Measurements from ENCODE around the gene CYBC1.

CYBC1 gene

DNA sequence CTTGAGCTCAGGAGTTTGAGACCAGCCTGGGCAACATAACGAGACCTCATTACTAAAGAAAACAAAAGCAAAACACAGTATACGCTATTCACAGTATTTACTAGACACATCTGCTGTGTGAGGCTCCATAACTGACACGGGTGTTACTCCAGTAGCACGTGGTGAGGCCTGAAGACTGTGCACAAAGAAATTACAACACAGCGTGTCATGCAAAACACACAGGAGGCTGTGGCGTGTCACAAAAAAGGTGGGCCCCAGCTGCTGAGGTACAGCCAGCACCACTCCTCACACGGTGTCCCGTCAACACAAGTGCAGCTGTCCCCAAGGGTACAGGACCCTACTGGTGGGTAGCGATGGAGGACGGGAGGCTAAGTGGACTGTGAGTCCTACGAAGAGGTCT is 2.7 kb downstream of the CYBC1 start:
- no peak for DNase-seq (ENCODE audit: low read depth in 2 of 2)

DNA sequence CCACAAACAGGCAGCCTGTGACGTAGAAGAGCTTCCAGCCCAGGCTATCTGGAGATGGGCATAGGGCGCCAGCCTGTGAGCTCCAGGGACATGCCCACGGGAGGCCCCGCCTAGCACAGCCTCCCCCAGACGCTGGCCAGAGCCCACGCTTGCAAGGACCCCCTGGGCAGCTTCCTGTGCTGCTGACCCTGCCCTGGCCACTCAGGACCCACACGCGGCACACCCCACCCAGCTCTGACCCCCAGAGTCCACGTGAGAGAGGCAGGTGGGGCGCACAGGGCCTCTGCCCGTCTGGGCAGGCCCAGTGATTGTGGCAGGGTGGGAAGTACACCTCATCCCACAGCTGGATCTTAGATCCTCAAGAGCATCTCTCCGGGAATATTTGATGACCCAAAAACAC is 3.9 kb downstream of the CYBC1 start:
- DNase-seq (ENCODE audit: low read depth in 2 of 2) = no peak

DNA sequence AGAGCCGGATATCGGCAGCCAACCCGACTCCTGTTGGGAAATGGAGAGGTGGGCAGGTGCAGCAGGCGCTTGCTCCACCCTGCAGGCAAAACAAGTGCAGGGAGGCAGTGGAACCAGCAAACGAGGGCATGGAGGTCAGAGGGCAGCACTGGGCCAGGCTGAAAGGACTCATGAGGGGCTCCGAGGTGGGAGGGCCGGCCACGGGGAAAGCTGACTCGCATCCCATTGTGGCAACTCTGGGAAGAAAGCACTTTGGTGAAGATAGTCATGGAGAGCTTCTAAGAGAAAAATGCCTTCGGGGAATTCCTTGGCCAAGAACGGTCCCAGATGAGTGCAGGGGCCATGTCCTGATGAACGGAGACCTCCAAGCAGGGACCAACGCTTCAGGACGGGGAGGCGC is 4.4 kb downstream of the CYBC1 start:
- DNase-seq (ENCODE audit: low read depth in 2 of 2) = no peak

DNA sequence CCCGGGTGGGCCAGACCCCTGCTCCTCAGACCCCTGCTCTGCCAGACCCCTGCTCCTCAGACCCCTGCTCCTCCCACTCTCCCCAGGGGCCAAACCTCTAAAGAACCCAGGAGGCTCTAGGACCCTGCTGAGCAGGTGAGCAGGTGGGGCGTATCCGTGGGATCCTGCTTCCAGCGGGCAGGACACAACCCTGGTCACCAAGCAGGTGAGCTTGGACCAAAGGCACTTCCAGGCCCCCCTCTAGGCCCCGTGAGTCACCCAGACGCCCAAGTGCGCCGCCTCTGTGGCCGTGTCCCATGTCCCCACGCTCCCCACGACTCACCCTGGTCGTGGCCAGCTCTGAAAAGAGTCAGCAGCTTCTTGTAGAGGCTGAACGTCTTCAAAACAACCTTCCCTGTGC is 5.0 kb downstream of the CYBC1 start:
- DNase-seq (ENCODE audit: low read depth in 2 of 2) = peak in 1 of 2 donors; percentile 38

GRCh38 chr17:82444941-82445521 is 5.5 kb downstream of the CYBC1 start:
- DNase-seq (ENCODE audit: low read depth in 2 of 2) = no peak

- DNase-seq (ENCODE audit: low read depth in 2 of 2) = no peak
Measured at GRCh38 chr17:82444284-82444893, 6.2 kb downstream of the CYBC1 start.

GRCh38 chr17:82443465-82444283 is 6.9 kb downstream of the CYBC1 start:
- DNase-seq (ENCODE audit: low read depth in 2 of 2) = no peak

- no peak for DNase-seq (ENCODE audit: low read depth in 2 of 2)
Measured at GRCh38 chr17:82442643-82443464, 7.7 kb downstream of the CYBC1 start.

GRCh38 chr17:82441691-82442487 is 8.7 kb downstream of the CYBC1 start:
- DNase-seq (ENCODE audit: low read depth in 2 of 2) = no peak

GRCh38 chr17:82440991-82441627 is 9.4 kb downstream of the CYBC1 start:
- no peak for DNase-seq (ENCODE audit: low read depth in 2 of 2)

DNA sequence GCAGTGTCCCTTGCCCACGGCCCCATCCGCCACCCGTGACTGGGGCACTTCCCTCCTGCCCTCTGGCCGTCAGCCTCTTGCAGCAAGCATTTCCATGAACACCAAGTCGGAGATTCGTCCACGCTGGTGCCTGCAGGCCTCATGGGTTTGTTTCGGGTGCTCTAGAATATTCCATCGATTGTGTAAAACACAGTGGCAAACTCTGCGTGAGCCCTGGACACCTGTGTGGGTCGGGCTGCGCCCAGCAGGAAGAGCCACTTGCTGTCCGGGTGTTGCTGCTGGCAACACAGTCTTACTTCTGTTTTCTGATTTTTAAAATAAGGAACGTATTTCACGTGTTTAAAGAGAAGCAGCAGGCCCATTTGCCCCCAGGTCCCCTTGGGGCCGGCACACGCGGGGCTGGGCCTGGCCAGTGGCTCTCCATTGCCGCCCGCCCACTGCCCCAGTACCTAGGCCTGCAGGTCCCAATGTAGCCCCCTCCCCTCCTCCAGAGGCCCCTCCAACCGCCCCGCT is 10.0 kb downstream of the CYBC1 start:
- DNase-seq (ENCODE audit: low read depth in 2 of 2) = no peak

GRCh38 chr17:82439829-82440365 is 10.7 kb downstream of the CYBC1 start:
- no peak for DNase-seq (ENCODE audit: low read depth in 2 of 2)

GRCh38 chr17:82439194-82439828 is 11.2 kb downstream of the CYBC1 start:
- no peak for DNase-seq (ENCODE audit: low read depth in 2 of 2)

DNA sequence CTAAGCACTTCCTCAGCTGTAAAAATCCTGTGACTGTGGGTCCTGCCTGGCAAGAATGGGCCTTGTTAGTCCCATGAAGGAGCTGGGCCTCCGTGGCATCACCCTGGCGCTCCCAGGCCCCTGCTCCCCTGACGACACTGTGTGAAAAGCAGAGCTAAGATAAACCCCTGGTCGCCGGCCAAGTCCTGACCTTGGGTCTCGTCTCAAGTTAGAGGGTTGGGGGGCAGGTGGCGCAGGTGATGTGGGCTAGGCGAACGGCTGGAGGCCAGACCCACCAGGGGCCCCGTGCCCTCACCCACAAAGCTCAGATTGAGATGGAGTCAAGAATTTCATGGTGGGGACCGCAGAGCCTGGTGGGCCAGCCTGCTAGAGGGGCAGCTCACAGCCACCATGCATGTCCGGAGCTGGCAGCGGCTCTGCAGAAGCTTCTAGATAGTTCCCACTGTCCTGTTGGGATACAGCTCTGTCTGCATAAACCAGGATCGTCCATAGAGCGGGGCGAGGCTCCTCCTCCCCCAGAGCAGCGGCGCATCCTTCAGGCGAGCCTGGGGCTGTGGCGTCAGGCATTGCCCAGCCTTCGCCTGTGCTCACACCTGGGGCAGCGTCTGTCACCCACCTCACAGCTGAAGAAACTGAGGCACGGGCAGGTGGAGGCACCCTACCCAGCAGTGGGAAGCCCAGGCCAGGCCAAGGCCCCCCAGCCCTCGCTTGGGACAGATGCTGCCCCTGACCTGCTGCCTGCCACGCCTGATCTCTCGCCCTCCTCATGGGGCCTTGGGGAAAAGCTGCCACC is 12.0 kb downstream of the CYBC1 start:
- no peak for DNase-seq (ENCODE audit: low read depth in 2 of 2)

- no peak for DNase-seq (ENCODE audit: low read depth in 2 of 2)
Measured at GRCh38 chr17:82437325-82437668, 13.3 kb downstream of the CYBC1 start.

GRCh38 chr17:82436601-82437324 is 13.8 kb downstream of the CYBC1 start:
- DNase-seq (ENCODE audit: low read depth in 2 of 2) = no peak

GRCh38 chr17:82435601-82436583 is 14.7 kb downstream of the CYBC1 start:
- DNase-seq (ENCODE audit: low read depth in 2 of 2) = no peak
